GM08714 (cell line): ENCODE results near the gene DHFR.

Experiments
- H3K4me3 ChIP-seq: fragments of 200-500 bp; sonication (Bioruptor generic); 2 replicates; pipeline ENCODE4 v1.5.1; 2014; ENCODE audit warnings: mild to moderate bottlenecking, low read length, inconsistent platforms
- ZNF274 ChIP-seq: IDR thresholded peaks from 2 replicates; pipeline ENCODE4 v1.6.1; 2012; ENCODE audit warnings: mild to moderate bottlenecking, low read depth, low read length

DHFR gene

DNA sequence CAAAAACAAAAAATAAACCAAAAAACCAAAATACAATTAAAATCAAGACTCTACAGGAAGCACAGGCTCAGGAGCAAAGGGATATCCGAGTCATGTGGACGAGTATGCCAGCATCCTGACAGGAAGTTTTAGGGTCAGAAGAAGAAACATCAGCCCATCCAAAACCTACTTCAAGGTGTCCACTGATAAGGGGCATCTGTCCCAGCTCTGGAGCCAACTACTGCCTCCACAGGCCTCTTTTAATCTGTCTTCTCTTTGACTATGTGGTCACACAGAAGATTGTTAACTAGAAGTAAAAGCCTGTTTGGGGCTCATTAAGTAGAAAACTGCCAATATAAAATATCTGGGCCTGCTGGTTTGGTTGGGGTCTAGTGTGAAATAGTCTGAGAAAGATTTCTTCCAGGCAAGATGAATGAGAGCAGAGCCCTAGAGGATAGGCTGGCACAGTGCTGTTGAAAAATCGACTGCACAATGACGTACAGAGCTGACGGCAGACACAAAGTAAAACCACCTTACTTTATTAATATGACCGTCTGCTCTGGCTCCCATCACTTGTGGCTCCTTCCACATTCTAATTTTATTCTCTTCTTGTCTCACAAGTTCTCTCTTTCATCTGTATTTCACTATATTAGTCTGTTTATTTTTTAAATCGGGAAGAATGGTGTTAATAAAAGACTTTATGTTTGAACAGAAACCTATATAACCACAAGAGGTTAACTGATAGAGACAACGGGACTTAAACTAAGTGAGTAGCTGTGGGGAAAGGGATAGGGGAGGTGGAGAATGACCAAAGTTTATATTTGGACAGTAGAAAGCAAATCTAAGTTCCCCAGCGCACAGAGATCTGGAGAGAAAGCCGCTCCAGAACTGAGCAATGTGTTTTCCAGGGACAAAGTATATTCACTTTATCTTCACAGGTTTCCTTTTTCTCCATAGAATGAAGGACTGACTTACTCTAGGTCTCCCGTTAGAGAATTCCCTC, 23.2 kb downstream of the DHFR start:
- no peak overlapping the region for H3K4me3 ChIP-seq
- TF ChIP-seq ZNF274: no peak

- TF ChIP-seq ZNF274: no peak
- no peak overlapping the region for H3K4me3 ChIP-seq
These were observed 25.5 kb downstream of the DHFR start for GRCh38 chr5:80629281-80629680.

GRCh38 chr5:80625230-80625629, 29.6 kb downstream of the DHFR start:
- no peak overlapping the region for H3K4me3 ChIP-seq
- no peak for TF ChIP-seq ZNF274

DNA sequence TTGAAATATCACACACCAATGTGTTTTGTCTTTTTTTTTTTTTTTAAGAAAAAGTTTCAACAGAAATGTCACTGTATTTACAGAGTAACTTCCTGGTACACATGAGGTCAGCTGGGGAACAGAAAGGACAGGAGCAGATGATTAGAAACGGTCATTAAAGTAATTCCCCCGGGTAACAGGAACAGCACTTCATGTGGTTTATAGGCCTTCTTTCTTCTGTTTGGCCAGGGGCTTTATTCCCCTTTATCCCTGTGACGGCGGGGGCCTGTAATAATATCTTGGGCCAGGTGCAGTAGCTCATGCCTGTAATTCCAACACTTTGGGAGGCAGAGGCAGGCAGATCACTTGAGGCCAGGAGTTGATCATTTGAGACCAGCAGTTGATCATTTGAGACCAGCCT, 30.8 kb downstream of the DHFR start:
- no peak for TF ChIP-seq ZNF274
- H3K4me3 ChIP-seq: no peak overlapping the region

DNA sequence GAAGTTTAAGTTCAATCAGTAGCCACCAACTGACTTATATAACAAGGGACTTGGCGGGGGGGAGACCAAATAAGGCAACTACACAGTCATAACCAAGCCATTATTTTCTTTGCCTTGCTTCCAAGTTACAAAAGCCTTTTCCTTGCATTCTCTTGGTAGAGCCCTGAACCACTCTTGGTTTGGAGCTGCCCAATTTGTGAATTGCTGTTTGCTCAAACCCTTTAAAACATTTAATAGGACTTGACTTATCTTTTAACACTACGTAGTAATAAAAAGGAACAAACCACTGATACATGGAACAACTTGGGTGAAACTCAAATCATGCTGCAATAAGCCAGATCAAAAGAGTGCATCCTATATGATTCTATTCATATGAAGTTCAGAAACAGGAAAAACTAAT, 32.0 kb downstream of the DHFR start:
- H3K4me3 ChIP-seq: no peak overlapping the region
- no peak for TF ChIP-seq ZNF274

DNA sequence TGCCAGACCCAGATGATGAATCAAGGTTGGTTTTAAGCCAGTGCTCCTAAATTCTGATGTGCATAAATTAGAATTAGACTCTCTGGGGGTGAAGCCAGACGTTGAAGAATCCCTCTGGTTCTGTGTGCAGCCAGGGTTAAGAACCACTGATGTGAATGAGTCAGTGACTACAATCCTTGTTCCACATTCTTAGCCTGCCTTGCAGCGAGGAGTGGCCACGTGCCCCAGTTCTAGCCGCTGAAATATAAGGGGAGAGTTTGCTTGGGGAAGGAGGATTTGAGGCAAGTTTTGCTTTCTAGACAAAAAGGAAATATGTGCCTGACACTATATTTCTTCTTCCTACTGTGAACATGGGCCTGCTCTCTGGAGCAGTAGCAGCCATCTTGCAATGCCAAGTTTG, 34.6 kb downstream of the DHFR start:
- H3K4me3 ChIP-seq: no peak overlapping the region
- TF ChIP-seq ZNF274: no peak

- TF ChIP-seq ZNF274: no peak
- no peak overlapping the region for H3K4me3 ChIP-seq
These were observed 35.7 kb downstream of the DHFR start for GRCh38 chr5:80619086-80619485.

- H3K4me3 ChIP-seq: no peak overlapping the region
- TF ChIP-seq ZNF274: no peak
These were observed 36.3 kb downstream of the DHFR start for GRCh38 chr5:80618438-80618837.

DNA sequence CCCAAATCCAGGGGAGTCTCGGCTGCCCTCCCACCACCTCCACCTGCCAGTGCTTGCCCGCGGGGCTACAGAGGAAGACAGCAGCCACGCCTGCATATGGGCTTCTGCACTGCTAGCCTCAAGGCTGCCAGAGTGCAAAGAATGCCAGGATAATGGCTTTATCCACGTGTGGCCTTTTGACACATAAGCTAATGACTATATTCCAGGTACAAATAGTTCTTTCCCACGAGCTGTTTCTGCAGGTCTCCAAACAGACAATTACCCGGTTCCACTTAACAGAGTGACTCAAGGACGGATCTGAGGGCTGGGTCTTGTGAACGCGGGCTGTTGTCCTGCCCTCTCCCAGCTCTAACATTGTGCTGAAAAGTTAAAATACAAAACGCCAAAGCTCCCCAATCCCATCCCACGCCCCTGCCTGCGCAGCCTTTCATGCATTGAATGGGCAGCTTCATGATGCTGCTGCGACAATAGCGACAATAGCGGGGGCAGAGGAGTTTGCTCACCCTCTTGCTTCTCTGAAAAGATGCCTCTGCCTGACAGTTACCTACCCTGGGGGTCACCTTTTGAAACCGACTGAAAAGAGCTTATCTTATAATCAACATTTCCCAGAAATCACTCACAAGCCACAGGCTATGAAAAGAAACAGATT, 39.4 kb downstream of the DHFR start:
- no peak overlapping the region for H3K4me3 ChIP-seq
- no peak for TF ChIP-seq ZNF274

- TF ChIP-seq ZNF274: no peak
- no peak overlapping the region for H3K4me3 ChIP-seq
These were observed 45.1 kb downstream of the DHFR start for GRCh38 chr5:80609692-80610091.

DNA sequence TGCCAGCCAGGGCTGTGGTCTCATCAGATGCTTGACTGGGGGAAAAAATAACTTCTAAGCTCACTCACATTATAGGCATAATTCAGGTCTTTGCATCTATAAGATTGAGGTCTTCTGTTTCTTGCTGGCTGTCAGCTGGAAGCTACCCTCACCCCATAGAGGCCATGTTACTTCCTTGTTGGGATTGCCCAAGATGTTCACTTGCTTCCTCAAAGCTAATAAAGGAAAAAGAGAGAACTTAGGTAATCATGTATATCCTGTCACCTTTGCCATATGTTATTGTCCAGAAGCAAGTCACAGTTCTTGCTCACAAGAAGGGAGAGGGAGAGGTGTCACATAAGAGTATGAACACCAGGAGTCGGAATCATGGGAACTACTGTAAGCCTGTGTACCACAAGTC, 46.1 kb downstream of the DHFR start:
- TF ChIP-seq ZNF274: no peak
- no peak overlapping the region for H3K4me3 ChIP-seq

DNA sequence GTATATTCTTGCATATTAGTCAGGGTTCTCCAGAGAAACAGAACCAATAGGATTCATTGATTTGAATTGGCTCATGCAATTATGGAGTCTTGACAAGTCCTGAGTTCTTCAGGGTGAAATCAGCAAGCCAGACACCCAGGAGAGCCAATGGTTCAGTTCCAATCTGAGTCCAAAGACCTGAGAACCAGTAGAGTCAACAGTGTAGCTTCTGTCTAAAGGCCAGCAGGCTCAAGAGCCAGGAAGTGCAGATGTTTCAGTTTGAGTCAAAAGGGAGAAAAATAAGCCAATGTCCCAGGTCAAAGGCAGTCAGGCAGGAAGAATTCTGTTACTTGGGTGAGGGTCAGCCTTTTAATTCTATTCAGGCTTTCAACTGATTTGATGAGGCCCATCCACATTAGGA, 47.0 kb downstream of the DHFR start:
- no peak for TF ChIP-seq ZNF274
- no peak overlapping the region for H3K4me3 ChIP-seq

GRCh38 chr5:80607343-80607742, 47.4 kb downstream of the DHFR start:
- no peak for TF ChIP-seq ZNF274
- no peak overlapping the region for H3K4me3 ChIP-seq

DNA sequence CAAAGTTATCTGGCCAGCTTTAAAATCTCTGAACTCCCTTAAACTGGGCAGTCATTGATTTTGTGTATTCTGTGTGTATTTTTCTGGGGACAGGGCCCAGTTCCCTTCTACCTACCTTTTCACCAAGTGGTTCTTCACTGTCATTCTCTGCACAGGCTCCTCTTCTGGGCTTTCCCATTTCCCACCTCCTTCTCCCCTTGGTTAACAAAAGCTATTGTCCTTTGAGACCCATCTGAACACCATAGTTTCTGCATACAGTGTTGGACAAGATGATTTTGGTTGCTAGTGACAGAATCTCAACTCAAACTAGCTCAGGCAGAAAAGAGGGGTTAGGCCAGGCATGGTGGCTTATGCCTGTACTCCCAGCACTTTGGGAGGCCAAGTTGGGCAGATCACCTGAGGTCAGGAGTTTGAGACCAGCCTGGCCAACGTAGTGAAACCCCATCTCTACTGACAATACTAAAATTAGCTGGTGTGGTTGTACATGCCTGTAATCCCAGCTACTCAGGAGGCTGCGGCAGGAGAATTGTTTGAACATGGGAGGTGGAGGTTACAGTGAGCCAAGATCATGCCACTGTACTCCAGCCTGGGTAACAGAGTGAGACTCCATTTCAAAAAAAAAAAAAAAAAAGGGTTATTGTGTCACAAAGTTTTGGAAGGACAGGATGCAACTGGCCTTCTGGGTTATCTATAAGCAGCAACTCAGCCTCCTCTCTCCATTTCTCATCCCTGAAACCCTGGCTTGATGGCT, 53.7 kb downstream of the DHFR start:
- H3K4me3 ChIP-seq: no peak overlapping the region
- no peak for TF ChIP-seq ZNF274

GRCh38 chr5:80597500-80597899, 57.3 kb downstream of the DHFR start:
- no peak for TF ChIP-seq ZNF274
- H3K4me3 ChIP-seq: no peak overlapping the region

DNA sequence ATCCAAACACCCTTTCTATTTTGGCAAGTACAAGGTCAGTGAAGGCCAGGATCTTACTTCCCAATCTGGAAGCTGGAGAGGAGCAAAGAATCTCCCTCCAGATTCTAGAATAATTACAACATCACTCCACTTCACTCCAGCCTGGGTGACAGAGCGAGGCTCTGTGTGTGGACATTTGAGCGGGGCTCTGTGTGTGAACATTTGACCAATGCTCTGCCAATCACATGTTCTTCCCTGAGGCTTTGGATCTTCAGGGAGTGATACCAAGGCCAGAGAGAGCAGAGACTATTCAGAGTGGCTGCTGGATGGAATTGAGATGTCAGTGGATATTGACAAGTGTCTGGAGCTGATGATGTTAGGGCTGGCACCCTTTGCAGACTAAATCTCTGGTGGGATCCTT, 60.0 kb downstream of the DHFR start:
- no peak for TF ChIP-seq ZNF274
- no peak overlapping the region for H3K4me3 ChIP-seq
